Inflammatory macrophage treated with lipopolysaccharide for 1 hour (primary cell): ENCODE results near the gene ETFA.

ENCODE experiments used
- DNase-seq, 2 donors: peaks; one replicate each; pipeline ENCODE4 v3.0.0-alpha.2; 2020 to 2022

ETFA gene

DNA sequence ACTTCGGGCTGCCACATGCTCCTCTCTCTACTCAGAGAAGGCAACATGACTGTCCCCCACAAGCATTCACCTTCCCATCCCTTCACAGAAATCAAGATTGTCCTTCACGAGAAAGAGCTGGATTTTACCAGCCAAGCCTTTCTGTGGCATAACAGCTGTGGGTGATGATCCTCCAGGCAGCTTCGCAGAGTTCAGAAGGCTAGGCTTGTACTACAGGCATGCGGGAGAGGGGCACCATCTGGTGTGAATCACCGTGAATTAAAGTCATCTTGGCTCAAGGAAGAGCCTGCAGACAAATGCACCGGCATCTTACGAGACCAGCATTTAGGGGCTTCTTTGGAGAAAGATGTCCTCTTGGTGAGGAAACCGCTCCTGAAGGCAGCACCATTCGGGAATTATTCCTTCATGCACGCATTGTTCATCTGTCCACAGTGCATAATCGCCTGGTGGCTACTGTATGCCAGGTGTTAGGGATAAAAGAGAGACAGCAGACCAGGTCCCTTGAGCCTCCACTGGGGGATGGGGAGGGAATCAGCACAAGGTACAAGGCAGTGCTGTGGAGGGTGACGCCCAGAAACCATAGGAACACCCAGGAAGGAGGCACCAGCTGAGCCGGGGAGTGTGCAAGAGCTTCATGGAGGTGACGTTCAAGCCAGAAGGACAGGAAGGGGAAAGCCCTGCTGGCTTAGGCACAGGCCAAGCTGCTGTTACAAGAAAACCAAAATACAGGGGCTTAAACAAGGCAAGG, 142.9 kb downstream of the ETFA start:
- no peak for DNase-seq

DNA sequence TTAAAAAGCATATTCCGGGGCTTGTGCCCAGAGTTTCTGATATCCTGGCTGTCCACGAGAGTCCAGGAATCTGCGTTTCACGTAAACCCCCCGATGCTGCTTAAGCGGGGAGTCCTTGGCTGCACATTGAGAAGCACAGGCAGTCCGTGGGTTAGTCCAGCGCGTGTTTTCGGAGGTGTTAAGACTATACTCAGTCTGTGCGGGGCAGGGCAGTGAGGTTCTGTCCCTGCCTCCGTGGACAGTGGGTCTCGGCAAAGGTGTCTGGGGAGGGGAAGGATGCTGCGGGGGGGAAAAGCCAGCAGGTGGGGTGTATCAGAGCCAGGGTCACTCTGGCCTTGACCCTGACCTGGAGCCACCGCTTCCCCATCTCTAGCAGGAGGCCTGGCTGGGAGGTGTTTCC, 145.3 kb downstream of the ETFA start:
- no peak for DNase-seq
